C4-2B (cell line): ENCODE measurements around the gene ATXN1.

ENCODE experiments used
- H3K27ac ChIP-seq: fragments of 450-650 bp; 2 replicates; pipeline ENCODE4 v1.5.1; 2017
- ZFX ChIP-seq: fragments of 450-650 bp; IDR thresholded peaks from 2 replicates; pipeline ENCODE4 v1.6.1; 2017
- TF ChIP-seq, protein P1 (sequence below): fragments of 450-650 bp; conservative IDR thresholded peaks from 2 replicates; pipeline ENCODE4 v1.5.1; 2017; ENCODE audit warnings: mild to moderate bottlenecking

ATXN1 gene

DNA sequence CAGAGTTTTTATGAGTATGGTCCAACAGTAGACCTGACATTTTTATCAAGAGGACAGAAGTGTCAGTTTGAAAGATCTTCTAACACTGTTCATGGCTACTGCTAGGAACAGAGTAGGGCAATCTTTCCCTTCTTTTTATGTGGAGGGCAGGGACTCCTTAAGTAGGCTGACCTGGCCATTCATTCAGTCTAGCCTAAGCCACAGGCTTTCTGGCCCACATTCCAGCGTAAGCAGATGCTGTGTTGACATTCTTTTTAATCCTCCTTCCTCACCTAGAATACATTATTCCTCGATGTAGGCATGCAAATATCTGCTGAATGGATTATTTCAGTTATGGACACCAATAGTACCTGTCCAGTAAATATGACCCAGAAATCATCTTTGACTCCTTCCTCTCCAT lies 188.3 kb downstream of the ATXN1 start:
- H3K27ac ChIP-seq: no peak overlapping the region
- TF ChIP-seq ZFX: no peak
- TF ChIP-seq, protein P1, sequence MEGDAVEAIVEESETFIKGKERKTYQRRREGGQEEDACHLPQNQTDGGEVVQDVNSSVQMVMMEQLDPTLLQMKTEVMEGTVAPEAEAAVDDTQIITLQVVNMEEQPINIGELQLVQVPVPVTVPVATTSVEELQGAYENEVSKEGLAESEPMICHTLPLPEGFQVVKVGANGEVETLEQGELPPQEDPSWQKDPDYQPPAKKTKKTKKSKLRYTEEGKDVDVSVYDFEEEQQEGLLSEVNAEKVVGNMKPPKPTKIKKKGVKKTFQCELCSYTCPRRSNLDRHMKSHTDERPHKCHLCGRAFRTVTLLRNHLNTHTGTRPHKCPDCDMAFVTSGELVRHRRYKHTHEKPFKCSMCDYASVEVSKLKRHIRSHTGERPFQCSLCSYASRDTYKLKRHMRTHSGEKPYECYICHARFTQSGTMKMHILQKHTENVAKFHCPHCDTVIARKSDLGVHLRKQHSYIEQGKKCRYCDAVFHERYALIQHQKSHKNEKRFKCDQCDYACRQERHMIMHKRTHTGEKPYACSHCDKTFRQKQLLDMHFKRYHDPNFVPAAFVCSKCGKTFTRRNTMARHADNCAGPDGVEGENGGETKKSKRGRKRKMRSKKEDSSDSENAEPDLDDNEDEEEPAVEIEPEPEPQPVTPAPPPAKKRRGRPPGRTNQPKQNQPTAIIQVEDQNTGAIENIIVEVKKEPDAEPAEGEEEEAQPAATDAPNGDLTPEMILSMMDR: no peak

DNA sequence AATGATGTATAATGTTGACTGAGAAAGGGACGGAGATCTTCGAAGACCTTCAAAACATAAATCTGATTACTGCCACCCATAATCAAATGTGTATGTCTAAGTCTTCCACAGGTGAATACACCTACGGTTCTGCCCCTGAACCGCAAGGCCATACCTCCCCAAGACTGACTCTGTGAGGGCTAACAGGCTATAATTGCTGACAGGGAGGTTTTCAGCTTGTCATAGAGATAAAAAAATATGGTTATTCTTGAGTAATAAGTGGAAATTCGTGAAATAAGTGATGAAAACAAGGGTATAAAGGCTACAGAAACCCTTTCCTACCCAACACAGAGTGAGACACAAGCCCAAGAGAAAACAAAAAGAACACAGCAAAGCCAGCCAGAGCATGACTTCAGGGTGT lies 188.9 kb downstream of the ATXN1 start:
- TF ChIP-seq ZFX: no peak
- TF ChIP-seq, protein P1: no peak
- no peak overlapping the region for H3K27ac ChIP-seq

DNA sequence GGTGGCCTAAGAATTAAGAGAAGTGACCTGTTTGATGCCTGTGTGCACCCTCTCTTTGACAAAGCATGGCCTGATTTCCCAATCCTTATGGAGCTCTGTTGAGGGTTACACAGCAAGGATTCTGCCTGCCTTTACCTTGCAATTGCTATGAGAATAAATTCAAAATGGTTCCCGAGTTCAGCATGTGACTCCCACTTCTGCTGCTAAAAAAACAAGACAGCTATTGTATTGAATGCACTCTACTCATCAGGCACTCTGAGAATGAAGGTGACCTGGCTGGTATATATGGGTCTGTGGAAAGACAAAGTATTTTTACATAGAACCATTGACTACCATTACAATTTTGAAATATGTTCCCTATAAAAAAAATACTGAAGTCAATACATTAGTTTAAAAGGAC lies 190.3 kb downstream of the ATXN1 start:
- no peak for TF ChIP-seq ZFX
- TF ChIP-seq, protein P1: no peak
- no peak overlapping the region for H3K27ac ChIP-seq

DNA sequence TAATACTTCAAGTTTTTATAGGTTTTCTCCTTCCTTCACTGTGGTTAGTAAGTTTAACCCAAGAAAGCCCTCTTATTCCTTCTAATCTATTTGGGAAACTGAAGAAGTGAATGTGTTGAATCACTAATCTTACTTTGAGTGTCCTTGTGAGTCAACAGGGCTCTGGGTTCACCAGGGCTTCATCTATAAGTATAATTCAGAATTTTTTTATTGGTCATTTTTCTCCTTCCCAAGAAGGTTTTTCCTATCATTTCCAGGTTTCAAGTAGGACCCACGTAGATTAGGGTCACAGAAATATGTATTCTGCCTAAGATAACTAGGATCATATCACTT lies 191.1 kb downstream of the ATXN1 start:
- TF ChIP-seq, protein P1: no peak
- TF ChIP-seq ZFX: no peak
- no peak overlapping the region for H3K27ac ChIP-seq

DNA sequence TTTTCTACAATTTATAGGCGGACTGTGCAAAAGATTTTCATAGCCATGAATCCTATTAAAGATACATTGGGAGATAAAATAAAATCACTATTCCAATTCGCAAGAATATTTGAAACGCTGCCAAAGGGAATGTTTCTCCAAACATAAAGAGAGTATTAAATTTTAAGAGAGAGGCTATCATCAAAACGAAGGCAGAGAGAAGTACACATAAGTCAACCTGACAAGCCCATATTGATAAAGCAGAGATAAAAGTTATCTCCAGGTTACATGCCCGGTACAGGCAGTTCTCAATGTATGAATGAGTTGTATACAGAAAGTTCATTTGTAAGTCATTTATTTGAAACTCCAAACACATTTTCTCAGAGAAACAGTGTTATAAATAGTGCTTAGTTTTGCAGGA lies 193.1 kb downstream of the ATXN1 start:
- no peak overlapping the region for H3K27ac ChIP-seq
- no peak for TF ChIP-seq ZFX
- TF ChIP-seq, protein P1: no peak

DNA sequence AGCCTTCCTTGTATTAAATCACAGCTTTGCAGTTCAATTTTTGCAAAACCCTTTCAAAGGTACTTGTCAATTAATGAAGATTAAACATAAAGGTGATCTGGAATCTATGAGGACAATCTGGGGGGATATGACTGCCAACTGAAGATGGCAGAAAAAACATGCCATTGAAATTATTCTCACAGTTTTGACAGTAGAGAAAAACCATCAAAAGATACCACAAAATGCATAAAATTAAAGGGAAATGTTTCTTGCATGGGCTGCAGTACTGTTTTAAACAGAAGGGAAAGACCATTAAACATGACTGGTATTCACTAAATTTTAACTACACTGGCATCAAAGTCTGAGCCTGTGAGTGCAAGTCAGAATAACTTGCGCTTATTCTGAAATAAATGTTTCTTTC lies 194.2 kb downstream of the ATXN1 start:
- TF ChIP-seq, protein P1: no peak
- TF ChIP-seq ZFX: no peak
- no peak overlapping the region for H3K27ac ChIP-seq

DNA sequence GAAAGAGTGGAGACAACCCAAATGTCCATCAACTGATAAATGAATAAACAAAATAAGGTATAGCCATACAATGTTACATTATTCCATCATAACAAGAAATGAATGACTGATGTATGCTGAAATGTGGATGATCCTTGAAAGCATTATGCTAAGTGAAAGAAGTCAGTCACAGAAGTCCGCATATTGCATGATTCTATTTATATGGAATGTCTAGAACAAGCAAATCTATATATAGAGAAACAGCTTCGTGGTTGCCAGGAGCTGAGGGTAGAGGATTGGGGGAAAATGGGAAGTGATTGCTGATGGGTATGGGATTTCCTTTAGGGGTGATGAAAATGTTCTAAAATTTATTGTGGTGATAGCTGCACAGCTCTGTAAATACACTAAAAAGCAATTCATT lies 196.8 kb downstream of the ATXN1 start:
- H3K27ac ChIP-seq: no peak overlapping the region
- no peak for TF ChIP-seq ZFX
- TF ChIP-seq, protein P1: no peak
